Endothelial cell of umbilical vein (primary cell): ENCODE results near the gene NGRN. TPM values are rescaled to one million over a fixed set of nuclear protein-coding genes. Genes with fewer than 3 reads are reported as not detected.

Experiments used
- BruUV-seq: library from RNA; stranded (reverse); fragments of 400-500 nt; replicated peaks from 2 replicates; lab custom pipeline; 2021; lab: Mats Ljungman, UMichigan
- CTCF ChIA-PET: fragments of 300-600, 350-600 bp; sonication (Branson Sonifier 250); formaldehyde crosslinking; loops from one replicate; lab custom pipeline; 2021; ENCODE audit warnings: antibody characterized with exemption, inconsistent platforms; lab: Charles Lee
- POLR2A ChIA-PET: fragments of 300-600, 350-600 bp; sonication (Branson Sonifier 250); formaldehyde crosslinking; loops from one replicate; lab custom pipeline; 2021; ENCODE audit warnings: antibody characterized with exemption, inconsistent platforms; lab: Charles Lee
- DNase-seq: peaks from one replicate; pipeline ENCODE4 v3.0.0-alpha.2; 2011; ENCODE audit warnings: low read depth, low spot score
- FAIRE-seq: peaks from 2 replicates; lab custom pipeline; 2011; peaks lifted over from hg19 to GRCh38; lab: Jason Lieb, UNC
- H2AFZ ChIP-seq: 2 replicates; pipeline ENCODE4 v1.6.0; 2012; ENCODE audit warnings: low read depth, low read length, control low read depth, inconsistent platforms
- H3K27ac ChIP-seq: 2 replicates; pipeline ENCODE4 v1.5.1; 2011; ENCODE audit warnings: low read depth, mild to moderate bottlenecking, control low read depth, low read length, moderate library complexity; ENCODE audit not compliant: insufficient read depth
- H3K27me3 ChIP-seq, 2 experiments: 2 replicates each; pipeline versions ENCODE4 v1.6.0 to v1.6.1; 2011; ENCODE audit warnings: low read length in 2 of 2, mixed read lengths in 1 of 2; ENCODE audit not compliant: control insufficient read depth in 2 of 2, insufficient read depth in 2 of 2
- H3K36me3 ChIP-seq, 2 experiments: 2 replicates in 1 of 2; 3 replicates in 1 of 2; pipeline ENCODE4 v1.5.1; 2011; ENCODE audit warnings: low read length in 2 of 2, mild to moderate bottlenecking in 1 of 2, moderate library complexity in 1 of 2; ENCODE audit not compliant: control insufficient read depth in 2 of 2, insufficient read depth in 2 of 2; ENCODE audit errors: extremely low read depth in 1 of 2
- H3K4me1 ChIP-seq: 3 replicates; pipeline ENCODE4 v1.5.1; 2011; ENCODE audit warnings: mild to moderate bottlenecking, low read length; ENCODE audit not compliant: control insufficient read depth, insufficient read depth; ENCODE audit errors: extremely low read depth
- H3K4me2 ChIP-seq: 2 replicates; pipeline ENCODE4 v1.6.1; 2011; ENCODE audit warnings: low read length, control low read depth, mixed read lengths; ENCODE audit not compliant: insufficient read depth
- H3K4me3 ChIP-seq, 3 experiments: fragments of 200-600 bp in 1 of 3; sonication (generic), shearing (Covaris generic) in 1 of 3; replicated peaks in 1 of 3; 2 replicates each; pipeline ENCODE4 v1.5.1; 2011 to 2016; ENCODE audit warnings: control low read depth in 3 of 3, low read length in 3 of 3, mild to moderate bottlenecking in 2 of 3, inconsistent platforms in 1 of 3, low read depth in 1 of 3, moderate library complexity in 1 of 3; ENCODE audit not compliant: insufficient read depth in 1 of 3
- H3K79me2 ChIP-seq: 2 replicates; pipeline ENCODE4 v1.6.0; 2012; ENCODE audit warnings: low read length, inconsistent platforms; ENCODE audit not compliant: control insufficient read depth, insufficient read depth
- H3K9ac ChIP-seq: replicated peaks from 2 replicates; pipeline ENCODE3; 2011; ENCODE audit warnings: low read length, control low read depth; ENCODE audit not compliant: insufficient read depth; ENCODE audit errors: extremely low read depth
- H3K9me1 ChIP-seq: replicated peaks from 3 replicates; pipeline ENCODE4 v1.6.0; 2011; ENCODE audit warnings: mild to moderate bottlenecking, low read length; ENCODE audit not compliant: control insufficient read depth, insufficient read depth; ENCODE audit errors: extremely low read depth
- H3K9me3 ChIP-seq: replicated peaks from 2 replicates; pipeline ENCODE4 v1.5.1; 2012; ENCODE audit warnings: low read length, inconsistent platforms; ENCODE audit not compliant: control insufficient read depth, insufficient read depth
- H4K20me1 ChIP-seq: replicated peaks from 2 replicates; pipeline ENCODE3; 2011; ENCODE audit warnings: mild to moderate bottlenecking, low read length; ENCODE audit not compliant: control insufficient read depth, insufficient read depth; ENCODE audit errors: extremely low read depth
- FOS ChIP-seq: IDR thresholded peaks from 2 replicates; pipeline ENCODE4 v1.6.1; 2011; ENCODE audit warnings: mild to moderate bottlenecking, low read length, moderate library complexity, borderline replicate concordance; ENCODE audit not compliant: insufficient read depth
- dilution Hi-C: fragments of 300-500 bp; cut with MboI; formaldehyde crosslinking; loops from one replicate; pipeline ENCODE4 v1.15.0; 2019; ENCODE audit warnings: low sequenced_read_pairs; ENCODE audit not compliant: extremely low pct_ligation_motif_present
- intact Hi-C: fragments of 100-400 bp; cut with micrococcal nuclease; formaldehyde crosslinking; loops from one replicate; pipeline ENCODE4 v1.10.0; 2022
- polyA plus RNA-seq, 4 experiments: library from polyadenylated mRNA; depleted of rRNA in 3 of 4; stranded (reverse) in 3 of 4; unstranded in 1 of 4; fragments of >200 nt; gene quantifications; 2 replicates each; pipeline versions ENCODE4 v1.2.1 to v1.2.3, GENCODE V29; 2011 to 2012; ENCODE audit warnings: missing spikeins in 1 of 4
- total RNA-seq: library from RNA; stranded (reverse); gene quantifications from 2 replicates; pipeline ENCODE4 v1.2.3, GENCODE V29; 2021
- TF ChIP-seq, protein P1 (sequence below), 2 donors: IDR thresholded peaks; 1 replicate in 1 of 2; 2 replicates in 1 of 2; pipeline ENCODE4 v1.5.1; 2011; ENCODE audit warnings: low read length in 2 of 2, mild to moderate bottlenecking in 2 of 2, moderate library complexity in 2 of 2, control low read depth in 1 of 2, inconsistent platforms in 1 of 2, low read depth in 1 of 2; ENCODE audit not compliant: insufficient read depth in 1 of 2; ENCODE audit errors: extremely low read depth in 1 of 2

The NGRN gene
- total and polyA plus RNA-seq, 2 donors (not counting 3 experiments of a cell fraction or from before 2014, with no cell fraction given), result 28.9 to 56.5 TPM

DNA sequence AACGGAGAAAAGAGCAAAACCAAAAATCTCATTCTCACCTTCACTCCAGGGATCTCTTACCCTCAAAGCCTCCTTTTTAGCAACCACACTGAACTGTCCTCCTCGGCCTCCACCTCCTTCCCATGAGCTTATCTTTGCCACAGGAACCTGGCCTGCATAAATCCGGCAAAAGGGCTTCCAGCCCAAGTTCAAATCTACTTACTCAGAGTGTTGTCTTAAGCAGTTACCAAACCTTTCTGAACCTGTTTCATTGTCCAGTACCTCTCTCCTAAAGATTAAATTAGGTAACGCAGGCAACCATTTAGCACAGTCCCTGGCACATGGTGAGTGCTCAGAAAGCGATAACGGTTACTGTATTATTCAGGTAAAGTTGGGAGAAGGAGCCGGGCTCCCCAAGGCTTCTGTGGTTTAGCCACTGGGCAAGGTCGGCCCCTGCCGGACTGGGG is 32.5 kb upstream of the NGRN start:
- peaks cover 18% of the 10 kb centered on the region for H3K4me1 ChIP-seq
- dilution Hi-C loops (no loop called here), intact Hi-C loops (loop anchor here (1.0 to 5.0 kb wide), 2 partner anchors 32 to 131 kb away; partner anchors contain the start of genes IDH2 and SEMA4B)
- ChIA-PET POLR2A (interaction anchor here (1.1 to 1.5 kb wide), 2 partner anchors 31 to 33 kb away, joined by 5 to 6 read pairs; partner anchors contain the start of genes NGRN and SEMA4B), CTCF (interaction anchor here (0.9 to 5.2 kb wide), 13 partner anchors 12 to 89 kb away, joined by 3 to 47 read pairs (median 5); partner anchors contain the start of genes NGRN and TTLL13)
- no peaks in the 10 kb centered on the region for H3K27me3 ChIP-seq
- peak overlapping the region; percentile 92 for H3K4me2 ChIP-seq
- TF ChIP-seq, protein P1, sequence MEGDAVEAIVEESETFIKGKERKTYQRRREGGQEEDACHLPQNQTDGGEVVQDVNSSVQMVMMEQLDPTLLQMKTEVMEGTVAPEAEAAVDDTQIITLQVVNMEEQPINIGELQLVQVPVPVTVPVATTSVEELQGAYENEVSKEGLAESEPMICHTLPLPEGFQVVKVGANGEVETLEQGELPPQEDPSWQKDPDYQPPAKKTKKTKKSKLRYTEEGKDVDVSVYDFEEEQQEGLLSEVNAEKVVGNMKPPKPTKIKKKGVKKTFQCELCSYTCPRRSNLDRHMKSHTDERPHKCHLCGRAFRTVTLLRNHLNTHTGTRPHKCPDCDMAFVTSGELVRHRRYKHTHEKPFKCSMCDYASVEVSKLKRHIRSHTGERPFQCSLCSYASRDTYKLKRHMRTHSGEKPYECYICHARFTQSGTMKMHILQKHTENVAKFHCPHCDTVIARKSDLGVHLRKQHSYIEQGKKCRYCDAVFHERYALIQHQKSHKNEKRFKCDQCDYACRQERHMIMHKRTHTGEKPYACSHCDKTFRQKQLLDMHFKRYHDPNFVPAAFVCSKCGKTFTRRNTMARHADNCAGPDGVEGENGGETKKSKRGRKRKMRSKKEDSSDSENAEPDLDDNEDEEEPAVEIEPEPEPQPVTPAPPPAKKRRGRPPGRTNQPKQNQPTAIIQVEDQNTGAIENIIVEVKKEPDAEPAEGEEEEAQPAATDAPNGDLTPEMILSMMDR (IDR thresholded peaks at IDR 0.05; ENCODE audit: extremely low read depth in 1 of 2, insufficient read depth in 1 of 2, low read depth in 1 of 2, low read length in 2 of 2), result peak in 1 of 2 donors; percentile 34
- no peak for TF ChIP-seq FOS
- peak overlapping the region; percentile 66 for H2AFZ ChIP-seq
- H3K9ac ChIP-seq, result peak overlapping the region; percentile 92
- DNase-seq (peak; percentile 52), FAIRE-seq (peak; percentile 76)
- no peaks in the 10 kb centered on the region for H4K20me1 ChIP-seq
- H3K4me3 ChIP-seq, result peak overlapping the region; percentile 77 to 93 (median 82)
- peak overlapping the region; percentile 69 for H3K27ac ChIP-seq
- peaks cover 11% of the 10 kb centered on the region for H3K79me2 ChIP-seq
- H3K36me3 ChIP-seq, result peaks cover 3 to 17% of the 10 kb centered on the region in 2 experiments
- no TSS peak for BruUV-seq
- no peaks in the 10 kb centered on the region for H3K9me3 ChIP-seq
- H3K9me1 ChIP-seq, result no peaks in the 10 kb centered on the region
